ENCODE results near the gene AMBRA1.

DNA sequence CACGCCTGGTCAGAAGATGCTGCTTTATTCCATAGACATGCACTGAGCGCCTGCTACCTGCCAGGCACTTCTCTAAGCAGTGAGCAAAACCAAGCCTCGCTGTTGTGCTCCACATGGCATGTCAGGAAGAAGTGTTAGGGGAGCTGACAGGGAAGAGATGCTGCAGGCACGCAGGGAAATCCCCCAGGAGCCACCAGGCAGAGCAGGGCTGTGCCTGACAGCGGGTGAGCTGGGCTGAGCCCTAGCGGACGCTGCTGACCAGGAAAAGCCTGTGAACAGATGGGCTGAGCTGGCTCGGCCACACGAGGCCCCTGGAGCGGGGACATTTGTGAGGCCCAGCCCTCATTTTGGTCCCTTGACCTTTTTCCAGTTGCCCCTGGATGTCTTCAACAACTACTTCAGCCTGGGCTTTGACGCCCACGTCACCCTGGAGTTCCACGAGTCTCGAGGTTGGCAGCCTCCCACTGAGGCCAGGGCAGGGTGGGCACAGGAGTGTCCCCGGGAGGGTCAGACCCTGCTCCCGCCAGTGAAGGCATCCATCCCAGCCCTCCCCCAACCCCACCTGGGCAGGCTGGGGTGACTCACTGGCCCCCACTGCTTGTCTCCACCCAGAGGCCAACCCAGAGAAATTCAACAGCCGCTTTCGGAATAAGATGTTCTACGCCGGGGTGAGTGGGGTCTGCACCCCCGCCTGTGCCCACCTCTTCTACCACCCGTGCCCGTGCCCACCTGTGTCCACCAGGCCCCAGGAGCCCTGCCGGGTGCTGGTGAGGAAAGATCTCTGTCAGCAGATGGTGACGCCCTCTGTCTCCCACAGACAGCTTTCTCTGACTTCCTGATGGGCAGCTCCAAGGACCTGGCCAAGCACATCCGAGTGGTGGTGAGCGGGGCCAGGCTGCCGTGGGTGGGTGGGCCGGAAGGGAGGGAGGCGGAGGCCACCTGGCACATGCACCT is 219.8 kb downstream of the AMBRA1 start:
- TF ChIP-seq, protein P1, sequence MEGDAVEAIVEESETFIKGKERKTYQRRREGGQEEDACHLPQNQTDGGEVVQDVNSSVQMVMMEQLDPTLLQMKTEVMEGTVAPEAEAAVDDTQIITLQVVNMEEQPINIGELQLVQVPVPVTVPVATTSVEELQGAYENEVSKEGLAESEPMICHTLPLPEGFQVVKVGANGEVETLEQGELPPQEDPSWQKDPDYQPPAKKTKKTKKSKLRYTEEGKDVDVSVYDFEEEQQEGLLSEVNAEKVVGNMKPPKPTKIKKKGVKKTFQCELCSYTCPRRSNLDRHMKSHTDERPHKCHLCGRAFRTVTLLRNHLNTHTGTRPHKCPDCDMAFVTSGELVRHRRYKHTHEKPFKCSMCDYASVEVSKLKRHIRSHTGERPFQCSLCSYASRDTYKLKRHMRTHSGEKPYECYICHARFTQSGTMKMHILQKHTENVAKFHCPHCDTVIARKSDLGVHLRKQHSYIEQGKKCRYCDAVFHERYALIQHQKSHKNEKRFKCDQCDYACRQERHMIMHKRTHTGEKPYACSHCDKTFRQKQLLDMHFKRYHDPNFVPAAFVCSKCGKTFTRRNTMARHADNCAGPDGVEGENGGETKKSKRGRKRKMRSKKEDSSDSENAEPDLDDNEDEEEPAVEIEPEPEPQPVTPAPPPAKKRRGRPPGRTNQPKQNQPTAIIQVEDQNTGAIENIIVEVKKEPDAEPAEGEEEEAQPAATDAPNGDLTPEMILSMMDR (IDR thresholded peaks at IDR 0.05; ENCODE audit: insufficient read depth, low read length, poor library complexity, severe bottlenecking): no peak
- no peak for TF ChIP-seq EZH2phosphoT487 (conservative IDR thresholded peaks at IDR 0.05; ENCODE audit: low read length)
